Neural cell (in vitro differentiated cells): ENCODE measurements around the gene CD1E. TPM values are rescaled to one million over a fixed set of nuclear protein-coding genes. Genes with fewer than 3 reads are reported as not detected.

Source experiments
- H2AFZ ChIP-seq: fragments of 200-600, 300-800 bp; sonication (generic), shearing (Covaris generic); 2 replicates; pipeline ENCODE4 v1.6.0; 2014; ENCODE audit warnings: low read depth, mild to moderate bottlenecking, antibody characterized with exemption, low read length, moderate library complexity
- H3F3A ChIP-seq: fragments of 200-600 bp; shearing (Covaris generic); 2 replicates; pipeline ENCODE4 v1.6.1; 2016; ENCODE audit warnings: mild to moderate bottlenecking, moderate library complexity, mixed read lengths, antibody characterized with exemption, low read length; ENCODE audit not compliant: insufficient read depth, poor library complexity, severe bottlenecking
- H3K27ac ChIP-seq: fragments of 200-600, 300-800 bp; sonication (generic), shearing (Covaris generic); 2 replicates; pipeline ENCODE4 v1.5.1; 2014; ENCODE audit warnings: mild to moderate bottlenecking, low read length, moderate library complexity
- H3K27me3 ChIP-seq: fragments of 300-800, 200-600 bp; sonication (generic), shearing (Covaris generic); 2 replicates; pipeline ENCODE4 v1.6.0; 2014; ENCODE audit warnings: mild to moderate bottlenecking, low read depth, low read length, moderate library complexity; ENCODE audit not compliant: insufficient read depth
- H3K36me3 ChIP-seq: fragments of 300-800, 200-600 bp; sonication (generic), shearing (Covaris generic); 2 replicates; pipeline ENCODE4 v1.5.1; 2014; ENCODE audit warnings: mild to moderate bottlenecking, antibody characterized with exemption, low read length, moderate library complexity; ENCODE audit not compliant: insufficient read depth
- H3K4me2 ChIP-seq: fragments of 300-800, 200-600 bp; sonication (generic), shearing (Covaris generic); 2 replicates; pipeline ENCODE4 v1.6.0; 2014; ENCODE audit warnings: mild to moderate bottlenecking, low read length
- H3K4me3 ChIP-seq: fragments of 300-800, 200-600 bp; sonication (generic), shearing (Covaris generic); 2 replicates; pipeline ENCODE4 v1.5.1; 2014; ENCODE audit warnings: mild to moderate bottlenecking, low read length, moderate library complexity
- H3K79me2 ChIP-seq: fragments of 200-600 bp; shearing (Covaris generic); replicated peaks from 2 replicates; pipeline ENCODE4 v1.6.0; 2014; ENCODE audit warnings: mild to moderate bottlenecking, low read length, moderate library complexity; ENCODE audit not compliant: insufficient read depth
- H3K9ac ChIP-seq: fragments of 300-800, 200-600 bp; sonication (generic), shearing (Covaris generic); 2 replicates; pipeline ENCODE4 v1.6.1; 2016; ENCODE audit warnings: mild to moderate bottlenecking, low read length, mixed read lengths
- H3K9me2 ChIP-seq: fragments of 200-600 bp; shearing (Covaris generic); 2 replicates; pipeline ENCODE4 v1.6.1; 2016; ENCODE audit warnings: mild to moderate bottlenecking, low read length, mixed read lengths; ENCODE audit not compliant: insufficient read depth
- H3K9me3 ChIP-seq: fragments of 200-600, 300-800 bp; sonication (generic), shearing (Covaris generic); 2 replicates; pipeline ENCODE4 v1.6.1; 2016; ENCODE audit warnings: mild to moderate bottlenecking, mixed run types, low read length, moderate library complexity, mixed read lengths
- H4K20me1 ChIP-seq: fragments of 200-600 bp; shearing (Covaris generic); 2 replicates; pipeline ENCODE4 v1.6.1; 2016; ENCODE audit warnings: mild to moderate bottlenecking, mixed run types; ENCODE audit not compliant: insufficient read depth
- EP300 ChIP-seq: fragments of 450-650 bp; conservative IDR thresholded peaks from 2 replicates; pipeline ENCODE4 v1.6.1; 2014; ENCODE audit warnings: antibody characterized with exemption, mild to moderate bottlenecking, moderate library complexity; ENCODE audit not compliant: poor library complexity, severe bottlenecking
- EZH2 ChIP-seq: fragments of 200-600, 300-800 bp; shearing (Covaris generic), sonication (generic); IDR thresholded peaks from 2 replicates; pipeline ENCODE4 v1.6.1; 2014; ENCODE audit warnings: antibody characterized with exemption, low read length, borderline replicate concordance, mild to moderate bottlenecking; ENCODE audit not compliant: insufficient read depth, poor library complexity, severe bottlenecking
- MXI1 ChIP-seq: fragments of 450-650 bp; conservative IDR thresholded peaks from 2 replicates; pipeline ENCODE4 v1.6.1; 2014; ENCODE audit warnings: antibody characterized with exemption, mild to moderate bottlenecking; ENCODE audit not compliant: poor library complexity, severe bottlenecking
- POLR2AphosphoS5 ChIP-seq: IDR thresholded peaks from 2 replicates; pipeline ENCODE4 v1.6.1; 2012
- RAD21 ChIP-seq: fragments of 450-650 bp; conservative IDR thresholded peaks from 2 replicates; pipeline ENCODE4 v1.6.1; 2014; ENCODE audit warnings: antibody characterized with exemption, mild to moderate bottlenecking, moderate library complexity
- SMC3 ChIP-seq: fragments of 450-650 bp; conservative IDR thresholded peaks from 2 replicates; pipeline ENCODE4 v1.6.1; 2014; ENCODE audit warnings: antibody characterized with exemption, mild to moderate bottlenecking, moderate library complexity; ENCODE audit not compliant: poor library complexity
- TAF1 ChIP-seq: IDR thresholded peaks from 2 replicates; pipeline ENCODE4 v1.6.1; 2012; ENCODE audit warnings: low read depth
- polyA plus RNA-seq: library from polyadenylated mRNA; depleted of rRNA; stranded (reverse); fragments of >200 nt; gene quantifications from 2 replicates; pipeline ENCODE4 v1.2.3, GENCODE V29; 2014
- TF ChIP-seq, protein P1 (sequence below): IDR thresholded peaks from 2 replicates; pipeline ENCODE4 v1.6.1; 2012; ENCODE audit warnings: borderline replicate concordance
- TF ChIP-seq, protein P2 (sequence below): fragments of 450-650 bp; IDR thresholded peaks from 2 replicates; pipeline ENCODE4 v1.5.1; 2014; ENCODE audit warnings: antibody characterized with exemption, mild to moderate bottlenecking, moderate library complexity; ENCODE audit not compliant: poor library complexity, severe bottlenecking

The CD1E gene
- polyA plus RNA-seq, 1 donor from 2014 or later: not detected

DNA sequence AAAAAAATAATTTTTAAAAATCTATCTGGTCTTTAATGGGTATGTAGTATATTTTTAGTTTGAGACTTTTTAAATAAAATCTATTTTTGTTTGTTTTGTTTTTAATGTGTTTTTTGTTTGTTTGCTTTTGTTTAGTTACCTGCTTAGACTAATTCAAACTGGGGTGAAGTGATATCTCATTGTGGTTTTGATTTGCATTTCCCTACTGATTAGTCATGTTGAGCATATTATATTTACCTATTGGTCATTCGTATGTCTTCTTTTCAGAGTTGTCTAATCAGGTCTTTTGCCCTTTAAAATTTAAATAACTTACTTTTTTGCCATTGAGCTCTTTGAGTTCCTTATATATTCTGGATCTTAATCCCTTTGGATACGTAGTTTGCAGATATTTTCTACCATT is 42.6 kb upstream of the CD1E start:
- Histone ChIP-seq H3K9ac (no peak overlapping the region), H3K27ac (no peak overlapping the region), H2AFZ (no peak overlapping the region), H3K36me3 (no peaks in the 10 kb centered on the region), H3K9me2 (no peaks in the 10 kb centered on the region), H3K4me2 (no peak overlapping the region), H3K9me3 (no peaks in the 10 kb centered on the region), H3K4me3 (no peak overlapping the region), H3K79me2 (no peaks in the 10 kb centered on the region), H3K27me3 (no peaks in the 10 kb centered on the region), H3F3A (no peaks in the 10 kb centered on the region), H4K20me1 (no peaks in the 10 kb centered on the region)
- no peak for TF ChIP-seq SMC3
- no peak for TF ChIP-seq EZH2
- TF ChIP-seq POLR2AphosphoS5: no peak
- no peak for TF ChIP-seq TAF1
- TF ChIP-seq RAD21: no peak
- no peak for TF ChIP-seq EP300
- TF ChIP-seq MXI1: no peak
- TF ChIP-seq, protein P1, sequence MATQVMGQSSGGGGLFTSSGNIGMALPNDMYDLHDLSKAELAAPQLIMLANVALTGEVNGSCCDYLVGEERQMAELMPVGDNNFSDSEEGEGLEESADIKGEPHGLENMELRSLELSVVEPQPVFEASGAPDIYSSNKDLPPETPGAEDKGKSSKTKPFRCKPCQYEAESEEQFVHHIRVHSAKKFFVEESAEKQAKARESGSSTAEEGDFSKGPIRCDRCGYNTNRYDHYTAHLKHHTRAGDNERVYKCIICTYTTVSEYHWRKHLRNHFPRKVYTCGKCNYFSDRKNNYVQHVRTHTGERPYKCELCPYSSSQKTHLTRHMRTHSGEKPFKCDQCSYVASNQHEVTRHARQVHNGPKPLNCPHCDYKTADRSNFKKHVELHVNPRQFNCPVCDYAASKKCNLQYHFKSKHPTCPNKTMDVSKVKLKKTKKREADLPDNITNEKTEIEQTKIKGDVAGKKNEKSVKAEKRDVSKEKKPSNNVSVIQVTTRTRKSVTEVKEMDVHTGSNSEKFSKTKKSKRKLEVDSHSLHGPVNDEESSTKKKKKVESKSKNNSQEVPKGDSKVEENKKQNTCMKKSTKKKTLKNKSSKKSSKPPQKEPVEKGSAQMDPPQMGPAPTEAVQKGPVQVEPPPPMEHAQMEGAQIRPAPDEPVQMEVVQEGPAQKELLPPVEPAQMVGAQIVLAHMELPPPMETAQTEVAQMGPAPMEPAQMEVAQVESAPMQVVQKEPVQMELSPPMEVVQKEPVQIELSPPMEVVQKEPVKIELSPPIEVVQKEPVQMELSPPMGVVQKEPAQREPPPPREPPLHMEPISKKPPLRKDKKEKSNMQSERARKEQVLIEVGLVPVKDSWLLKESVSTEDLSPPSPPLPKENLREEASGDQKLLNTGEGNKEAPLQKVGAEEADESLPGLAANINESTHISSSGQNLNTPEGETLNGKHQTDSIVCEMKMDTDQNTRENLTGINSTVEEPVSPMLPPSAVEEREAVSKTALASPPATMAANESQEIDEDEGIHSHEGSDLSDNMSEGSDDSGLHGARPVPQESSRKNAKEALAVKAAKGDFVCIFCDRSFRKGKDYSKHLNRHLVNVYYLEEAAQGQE: no peak
- TF ChIP-seq, protein P2, sequence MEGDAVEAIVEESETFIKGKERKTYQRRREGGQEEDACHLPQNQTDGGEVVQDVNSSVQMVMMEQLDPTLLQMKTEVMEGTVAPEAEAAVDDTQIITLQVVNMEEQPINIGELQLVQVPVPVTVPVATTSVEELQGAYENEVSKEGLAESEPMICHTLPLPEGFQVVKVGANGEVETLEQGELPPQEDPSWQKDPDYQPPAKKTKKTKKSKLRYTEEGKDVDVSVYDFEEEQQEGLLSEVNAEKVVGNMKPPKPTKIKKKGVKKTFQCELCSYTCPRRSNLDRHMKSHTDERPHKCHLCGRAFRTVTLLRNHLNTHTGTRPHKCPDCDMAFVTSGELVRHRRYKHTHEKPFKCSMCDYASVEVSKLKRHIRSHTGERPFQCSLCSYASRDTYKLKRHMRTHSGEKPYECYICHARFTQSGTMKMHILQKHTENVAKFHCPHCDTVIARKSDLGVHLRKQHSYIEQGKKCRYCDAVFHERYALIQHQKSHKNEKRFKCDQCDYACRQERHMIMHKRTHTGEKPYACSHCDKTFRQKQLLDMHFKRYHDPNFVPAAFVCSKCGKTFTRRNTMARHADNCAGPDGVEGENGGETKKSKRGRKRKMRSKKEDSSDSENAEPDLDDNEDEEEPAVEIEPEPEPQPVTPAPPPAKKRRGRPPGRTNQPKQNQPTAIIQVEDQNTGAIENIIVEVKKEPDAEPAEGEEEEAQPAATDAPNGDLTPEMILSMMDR: no peak

DNA sequence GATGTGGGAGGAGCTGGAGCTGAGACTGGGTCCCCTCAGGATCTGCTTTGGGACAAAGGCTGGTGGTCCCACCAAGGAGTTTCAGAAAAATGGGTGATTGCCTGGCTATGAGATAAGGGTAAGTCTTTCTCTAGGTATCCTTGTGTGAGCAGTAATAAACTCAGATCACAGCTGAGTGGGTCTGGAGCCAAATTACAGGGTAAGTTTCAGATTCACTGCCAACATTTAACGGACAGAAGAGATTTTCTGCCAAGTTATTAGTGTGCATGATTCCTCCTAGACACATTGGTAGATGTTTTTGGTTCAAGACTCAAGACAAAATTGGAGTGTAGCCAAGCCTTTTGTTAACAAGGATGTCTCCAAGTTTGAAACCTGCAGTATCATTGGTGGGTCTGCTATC is 29.8 kb upstream of the CD1E start:
- Histone ChIP-seq H3K4me3 (no peak overlapping the region), H3F3A (no peaks in the 10 kb centered on the region), H4K20me1 (no peaks in the 10 kb centered on the region), H3K9me3 (no peaks in the 10 kb centered on the region), H3K9ac (no peak overlapping the region), H3K4me2 (no peak overlapping the region), H3K27ac (no peak overlapping the region), H3K36me3 (no peaks in the 10 kb centered on the region), H3K27me3 (no peaks in the 10 kb centered on the region), H3K79me2 (no peaks in the 10 kb centered on the region), H2AFZ (no peak overlapping the region), H3K9me2 (no peaks in the 10 kb centered on the region)
- TF ChIP-seq RAD21: no peak
- TF ChIP-seq MXI1: no peak
- no peak for TF ChIP-seq EZH2
- TF ChIP-seq, protein P2: no peak
- TF ChIP-seq, protein P1: no peak
- no peak for TF ChIP-seq POLR2AphosphoS5
- TF ChIP-seq TAF1: no peak
- no peak for TF ChIP-seq EP300
- TF ChIP-seq SMC3: no peak
